Neural cell (in vitro differentiated cells): ENCODE data around the gene POLR1E. TPM values are rescaled to one million over a fixed set of nuclear protein-coding genes. Genes with fewer than 3 reads are reported as not detected.

Experiments
- H2AFZ ChIP-seq: fragments of 200-600, 300-800 bp; sonication (generic), shearing (Covaris generic); 2 replicates; pipeline ENCODE4 v1.6.0; 2014; ENCODE audit warnings: low read depth, mild to moderate bottlenecking, antibody characterized with exemption, low read length, moderate library complexity
- H3F3A ChIP-seq: fragments of 200-600 bp; shearing (Covaris generic); 2 replicates; pipeline ENCODE4 v1.6.1; 2016; ENCODE audit warnings: mild to moderate bottlenecking, moderate library complexity, mixed read lengths, antibody characterized with exemption, low read length; ENCODE audit not compliant: insufficient read depth, poor library complexity, severe bottlenecking
- H3K27ac ChIP-seq: fragments of 200-600, 300-800 bp; sonication (generic), shearing (Covaris generic); 2 replicates; pipeline ENCODE4 v1.5.1; 2014; ENCODE audit warnings: mild to moderate bottlenecking, low read length, moderate library complexity
- H3K27me3 ChIP-seq: fragments of 300-800, 200-600 bp; sonication (generic), shearing (Covaris generic); 2 replicates; pipeline ENCODE4 v1.6.0; 2014; ENCODE audit warnings: mild to moderate bottlenecking, low read depth, low read length, moderate library complexity; ENCODE audit not compliant: insufficient read depth
- H3K36me3 ChIP-seq: fragments of 300-800, 200-600 bp; sonication (generic), shearing (Covaris generic); 2 replicates; pipeline ENCODE4 v1.5.1; 2014; ENCODE audit warnings: mild to moderate bottlenecking, antibody characterized with exemption, low read length, moderate library complexity; ENCODE audit not compliant: insufficient read depth
- H3K4me2 ChIP-seq: fragments of 300-800, 200-600 bp; sonication (generic), shearing (Covaris generic); 2 replicates; pipeline ENCODE4 v1.6.0; 2014; ENCODE audit warnings: mild to moderate bottlenecking, low read length
- H3K4me3 ChIP-seq: fragments of 300-800, 200-600 bp; sonication (generic), shearing (Covaris generic); 2 replicates; pipeline ENCODE4 v1.5.1; 2014; ENCODE audit warnings: mild to moderate bottlenecking, low read length, moderate library complexity
- H3K79me2 ChIP-seq: fragments of 200-600 bp; shearing (Covaris generic); replicated peaks from 2 replicates; pipeline ENCODE4 v1.6.0; 2014; ENCODE audit warnings: mild to moderate bottlenecking, low read length, moderate library complexity; ENCODE audit not compliant: insufficient read depth
- H3K9ac ChIP-seq: fragments of 300-800, 200-600 bp; sonication (generic), shearing (Covaris generic); 2 replicates; pipeline ENCODE4 v1.6.1; 2016; ENCODE audit warnings: mild to moderate bottlenecking, low read length, mixed read lengths
- H3K9me2 ChIP-seq: fragments of 200-600 bp; shearing (Covaris generic); 2 replicates; pipeline ENCODE4 v1.6.1; 2016; ENCODE audit warnings: mild to moderate bottlenecking, low read length, mixed read lengths; ENCODE audit not compliant: insufficient read depth
- H3K9me3 ChIP-seq: fragments of 200-600, 300-800 bp; sonication (generic), shearing (Covaris generic); 2 replicates; pipeline ENCODE4 v1.6.1; 2016; ENCODE audit warnings: mild to moderate bottlenecking, mixed run types, low read length, moderate library complexity, mixed read lengths
- H4K20me1 ChIP-seq: fragments of 200-600 bp; shearing (Covaris generic); 2 replicates; pipeline ENCODE4 v1.6.1; 2016; ENCODE audit warnings: mild to moderate bottlenecking, mixed run types; ENCODE audit not compliant: insufficient read depth
- CTCF ChIP-seq: fragments of 450-650 bp; IDR thresholded peaks from 2 replicates; pipeline ENCODE4 v1.5.1; 2014; ENCODE audit warnings: antibody characterized with exemption, mild to moderate bottlenecking, moderate library complexity; ENCODE audit not compliant: poor library complexity, severe bottlenecking
- EP300 ChIP-seq: fragments of 450-650 bp; conservative IDR thresholded peaks from 2 replicates; pipeline ENCODE4 v1.6.1; 2014; ENCODE audit warnings: antibody characterized with exemption, mild to moderate bottlenecking, moderate library complexity; ENCODE audit not compliant: poor library complexity, severe bottlenecking
- EZH2 ChIP-seq: fragments of 200-600, 300-800 bp; shearing (Covaris generic), sonication (generic); IDR thresholded peaks from 2 replicates; pipeline ENCODE4 v1.6.1; 2014; ENCODE audit warnings: antibody characterized with exemption, low read length, borderline replicate concordance, mild to moderate bottlenecking; ENCODE audit not compliant: insufficient read depth, poor library complexity, severe bottlenecking
- MXI1 ChIP-seq: fragments of 450-650 bp; conservative IDR thresholded peaks from 2 replicates; pipeline ENCODE4 v1.6.1; 2014; ENCODE audit warnings: antibody characterized with exemption, mild to moderate bottlenecking; ENCODE audit not compliant: poor library complexity, severe bottlenecking
- POLR2AphosphoS5 ChIP-seq: IDR thresholded peaks from 2 replicates; pipeline ENCODE4 v1.6.1; 2012
- RAD21 ChIP-seq: fragments of 450-650 bp; conservative IDR thresholded peaks from 2 replicates; pipeline ENCODE4 v1.6.1; 2014; ENCODE audit warnings: antibody characterized with exemption, mild to moderate bottlenecking, moderate library complexity
- REST ChIP-seq: IDR thresholded peaks from 2 replicates; pipeline ENCODE4 v1.6.1; 2012; ENCODE audit warnings: borderline replicate concordance
- SMC3 ChIP-seq: fragments of 450-650 bp; conservative IDR thresholded peaks from 2 replicates; pipeline ENCODE4 v1.6.1; 2014; ENCODE audit warnings: antibody characterized with exemption, mild to moderate bottlenecking, moderate library complexity; ENCODE audit not compliant: poor library complexity
- TAF1 ChIP-seq: IDR thresholded peaks from 2 replicates; pipeline ENCODE4 v1.6.1; 2012; ENCODE audit warnings: low read depth
- polyA plus RNA-seq: library from polyadenylated mRNA; depleted of rRNA; stranded (reverse); fragments of >200 nt; gene quantifications from 2 replicates; pipeline ENCODE4 v1.2.3, GENCODE V29; 2014

The POLR1E gene
- polyA plus RNA-seq, 1 donor from 2014 or later: 19.1 TPM

- no peak overlapping the region for H3K4me3 ChIP-seq
- H3K27me3 ChIP-seq: no peaks in the 10 kb centered on the region
- H2AFZ ChIP-seq: no peak overlapping the region
- H3K9me2 ChIP-seq: no peaks in the 10 kb centered on the region
- no peaks in the 10 kb centered on the region for H3K79me2 ChIP-seq
- H3K27ac ChIP-seq: no peak overlapping the region
- H3K9me3 ChIP-seq: no peaks in the 10 kb centered on the region
- no peaks in the 10 kb centered on the region for H3F3A ChIP-seq
- H3K4me2 ChIP-seq: no peak overlapping the region
- H4K20me1 ChIP-seq: no peaks in the 10 kb centered on the region
- no peaks in the 10 kb centered on the region for H3K36me3 ChIP-seq
- no peak overlapping the region for H3K9ac ChIP-seq
- TF ChIP-seq TAF1 (no peak), EZH2 (no peak), REST (no peak), MXI1 (no peak), SMC3 (no peak), RAD21 (no peak), POLR2AphosphoS5 (no peak), CTCF (no peak), EP300 (no peak)
These were observed 12.7 kb downstream of the POLR1E start for GRCh38 chr9:37498457-37498856.

GRCh38 chr9:37499297-37499696 is 13.5 kb downstream of the POLR1E start:
- H3K9me3 ChIP-seq: no peaks in the 10 kb centered on the region
- H3K36me3 ChIP-seq: no peaks in the 10 kb centered on the region
- H3K27me3 ChIP-seq: no peaks in the 10 kb centered on the region
- H3F3A ChIP-seq: no peaks in the 10 kb centered on the region
- TF ChIP-seq RAD21 (no peak), MXI1 (no peak), TAF1 (no peak), CTCF (no peak), SMC3 (no peak), EZH2 (no peak)
- H2AFZ ChIP-seq: no peak overlapping the region
- no peak overlapping the region for H3K9ac ChIP-seq
- no peaks in the 10 kb centered on the region for H4K20me1 ChIP-seq
- H3K4me3 ChIP-seq: no peak overlapping the region
- H3K9me2 ChIP-seq: no peaks in the 10 kb centered on the region
- H3K79me2 ChIP-seq: no peaks in the 10 kb centered on the region
- H3K4me2 ChIP-seq: no peak overlapping the region
- H3K27ac ChIP-seq: no peak overlapping the region
